Stimulated activated CD8-positive, alpha-beta memory T cell treated with anti-CD3 and anti-CD28 coated beads, Interleukin-7, amount 100 ng/mL, for 24 hours (primary cell): ENCODE data around the gene ZNF629.
"Not testable (repeated sequence)": the region's sequence is repeated elsewhere in the genome, so short reads cannot be mapped to it uniquely, and the experiment has no call there.

ENCODE experiments used
- DNase-seq: peaks from one replicate; pipeline ENCODE4 v3.0.0-alpha.2; 2020; ENCODE audit warnings: low read depth

ZNF629 gene

DNA sequence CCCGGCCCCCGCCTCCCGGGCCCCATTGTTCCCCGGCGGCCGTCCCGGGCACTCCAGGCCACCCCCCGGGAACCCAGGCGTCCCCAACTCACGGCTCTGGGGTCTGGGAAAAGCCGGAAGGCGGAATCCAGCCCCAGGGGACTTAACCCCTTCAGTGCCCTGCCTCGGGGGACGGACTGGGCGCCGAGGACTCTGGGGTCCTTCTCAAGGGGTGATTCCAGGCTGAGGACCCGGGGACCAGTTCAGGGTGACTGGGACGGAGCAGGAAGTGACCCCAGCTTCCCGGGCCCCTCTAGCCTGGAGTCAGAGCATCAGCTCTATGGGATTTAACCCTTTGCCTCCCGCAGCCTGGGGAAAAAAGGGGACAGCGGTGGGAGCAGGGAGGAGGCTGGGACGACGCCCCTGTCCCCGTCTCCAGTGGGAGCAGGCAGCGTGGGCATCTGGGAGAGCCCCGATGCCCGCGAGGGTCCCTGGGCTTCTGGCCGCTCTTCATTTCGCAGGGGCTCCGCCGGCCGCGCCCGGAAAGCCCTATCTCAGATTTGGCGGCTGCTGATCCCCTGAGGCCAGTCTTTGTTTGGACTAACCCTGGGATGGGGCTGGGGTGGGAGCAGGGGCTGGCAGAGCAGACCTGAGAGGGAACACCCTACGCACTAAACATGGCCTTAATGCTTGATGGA lies at the start of gene ZNF629:
ZNF629 (minus strand) TSS at position 270 of the 677 bp plus-strand sequence. CDS start 2,723 bp downstream, outside the sequence.
- DNase-seq: no peak

GRCh38 chr16:30834130-30834740 lies 47.2 kb upstream of the ZNF629 start:
- no peak for DNase-seq

DNA sequence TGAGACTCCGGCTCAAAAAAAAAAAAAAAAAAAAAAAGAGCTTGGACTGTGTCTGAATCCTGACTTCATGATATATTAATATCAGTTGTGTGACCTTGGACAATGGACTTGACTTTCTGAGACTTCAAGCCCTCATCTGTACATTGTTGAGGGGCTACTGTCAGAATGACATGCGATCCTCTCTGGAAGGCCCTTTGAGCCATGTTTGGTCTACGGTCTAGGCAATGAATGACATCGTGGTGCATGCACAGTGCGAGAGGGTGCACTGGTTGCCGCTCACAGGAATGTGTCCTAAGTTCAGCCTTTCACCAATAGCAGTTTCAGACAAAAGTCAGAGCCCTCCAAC lies 43.0 kb upstream of the ZNF629 start:
- DNase-seq: no peak

- no peak for DNase-seq
These were observed 42.4 kb upstream of the ZNF629 start for GRCh38 chr16:30829130-30830071.

DNA sequence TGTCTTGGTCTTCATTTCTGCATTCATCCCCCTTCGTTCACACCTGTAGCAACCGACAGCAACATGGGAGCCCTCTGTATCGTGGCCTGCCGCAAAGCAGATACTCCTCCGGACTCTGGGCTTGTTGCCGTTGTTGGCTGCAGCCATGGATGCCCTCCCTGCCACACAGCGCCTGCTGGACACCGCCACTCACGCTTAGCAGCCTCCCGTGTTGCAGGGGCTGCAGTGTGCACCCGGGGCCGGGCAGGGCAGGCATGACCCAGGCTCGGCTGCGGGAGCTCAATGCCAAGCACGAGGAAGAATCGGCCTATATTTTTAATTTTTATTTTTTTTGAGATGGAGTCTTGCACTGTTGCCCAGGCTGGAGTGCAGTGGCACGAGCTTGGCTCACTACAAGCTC lies 34.9 kb upstream of the ZNF629 start:
- DNase-seq: no peak

DNA sequence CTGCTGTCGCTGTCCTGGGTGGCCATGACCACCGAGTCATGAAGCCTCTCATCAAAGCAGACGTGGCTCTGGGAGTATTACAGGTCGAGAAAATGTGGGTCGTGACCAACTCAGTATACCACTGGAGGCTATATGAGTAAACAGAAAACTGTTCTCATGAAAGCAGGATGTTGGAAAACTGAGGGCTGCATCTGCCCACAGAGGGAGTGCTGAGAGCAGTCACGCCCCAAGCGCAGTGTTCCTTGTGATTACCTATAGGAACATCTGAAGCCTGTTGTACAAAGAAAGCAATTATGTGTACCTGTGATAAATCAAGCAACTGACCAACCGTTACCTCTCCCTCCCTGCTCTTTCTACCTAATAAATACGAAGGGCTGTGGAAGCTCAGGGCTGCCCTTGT lies 34.4 kb upstream of the ZNF629 start:
- not testable (repeated sequence) for DNase-seq

- no peak for DNase-seq
These were observed 34.0 kb upstream of the ZNF629 start for GRCh38 chr16:30820952-30821421.

DNA sequence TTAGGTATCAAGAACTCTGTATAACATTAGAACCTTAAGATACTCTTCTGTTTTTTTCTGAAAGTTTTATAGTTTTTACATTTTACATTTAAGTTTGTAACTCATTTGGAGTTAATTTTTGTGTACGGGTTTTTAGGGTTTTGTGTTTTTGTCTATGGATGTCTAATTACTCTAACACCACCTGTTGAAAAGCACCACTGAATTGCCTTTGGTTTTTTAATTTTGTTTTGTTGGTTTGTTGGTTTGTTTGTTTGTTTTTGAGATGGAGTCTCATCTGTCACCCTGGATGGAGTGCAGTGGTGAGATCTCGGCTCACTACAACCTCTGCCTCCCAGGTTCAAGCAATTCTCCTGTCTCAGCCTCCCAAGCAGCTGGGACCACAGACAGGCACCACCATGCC lies 29.8 kb upstream of the ZNF629 start:
- DNase-seq: no peak

DNA sequence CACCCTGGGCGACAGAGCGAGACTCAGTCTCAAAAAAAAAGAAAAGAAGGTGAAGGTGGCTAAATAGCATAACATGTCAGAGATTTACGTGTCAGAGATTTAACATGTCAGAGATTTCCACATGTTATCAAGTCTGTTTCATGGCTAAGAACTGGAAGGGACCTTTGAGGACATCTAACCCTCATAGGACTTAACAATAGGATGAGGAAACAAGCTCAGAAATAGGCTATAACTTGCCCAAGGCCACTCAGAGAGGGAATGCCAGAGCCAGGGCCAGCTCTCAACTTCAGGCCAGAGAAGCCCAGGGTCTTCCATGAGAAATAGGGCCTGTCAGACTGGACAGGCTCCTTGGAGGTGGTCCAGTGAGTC lies 26.8 kb upstream of the ZNF629 start:
- DNase-seq: no peak

DNA sequence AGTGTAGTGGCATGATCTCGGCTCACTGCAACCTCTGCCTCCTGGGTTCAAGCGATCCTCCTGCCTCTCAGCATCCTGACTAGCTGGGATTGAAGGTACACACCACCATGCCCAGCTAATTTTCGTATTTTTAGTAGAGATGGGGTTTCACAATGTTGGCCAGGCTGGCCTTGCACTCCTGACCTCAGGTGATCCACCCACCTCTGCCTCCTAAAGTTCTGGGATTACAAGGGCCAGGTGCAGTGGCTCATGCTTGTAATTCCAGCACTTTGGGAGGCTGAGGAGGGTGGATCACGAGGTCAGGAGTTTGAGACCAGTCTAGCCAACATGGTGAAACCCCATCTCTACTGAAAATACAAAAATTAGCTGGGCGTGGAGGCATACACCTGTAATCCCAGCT lies 22.7 kb upstream of the ZNF629 start:
- DNase-seq: not testable (repeated sequence)

DNA sequence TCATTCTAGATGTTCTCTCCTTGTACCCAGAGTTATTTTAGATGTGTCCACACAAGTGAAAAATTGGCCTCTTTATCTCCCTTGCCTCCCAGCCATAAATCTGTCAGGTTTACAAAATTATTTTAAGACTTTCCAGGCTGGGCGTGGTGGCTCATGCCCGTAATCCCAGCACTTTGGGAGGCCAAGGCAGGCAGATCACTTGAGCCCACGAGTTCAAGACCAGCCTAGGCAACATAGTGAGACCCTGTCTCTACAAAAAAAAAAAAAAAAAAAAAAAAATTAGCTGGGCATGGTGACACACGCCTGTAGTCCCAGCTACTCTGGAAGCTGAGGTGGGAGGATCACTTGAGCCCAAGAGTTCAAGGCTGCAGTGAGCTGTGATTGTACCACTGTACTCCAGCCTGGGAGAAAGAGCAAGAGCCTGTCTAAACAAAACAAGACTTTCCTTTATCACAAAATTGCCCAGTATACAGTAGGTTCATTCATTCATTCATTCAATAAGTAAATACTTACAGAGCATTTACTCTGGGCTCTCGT lies 22.0 kb upstream of the ZNF629 start:
- not testable (repeated sequence) for DNase-seq

DNA sequence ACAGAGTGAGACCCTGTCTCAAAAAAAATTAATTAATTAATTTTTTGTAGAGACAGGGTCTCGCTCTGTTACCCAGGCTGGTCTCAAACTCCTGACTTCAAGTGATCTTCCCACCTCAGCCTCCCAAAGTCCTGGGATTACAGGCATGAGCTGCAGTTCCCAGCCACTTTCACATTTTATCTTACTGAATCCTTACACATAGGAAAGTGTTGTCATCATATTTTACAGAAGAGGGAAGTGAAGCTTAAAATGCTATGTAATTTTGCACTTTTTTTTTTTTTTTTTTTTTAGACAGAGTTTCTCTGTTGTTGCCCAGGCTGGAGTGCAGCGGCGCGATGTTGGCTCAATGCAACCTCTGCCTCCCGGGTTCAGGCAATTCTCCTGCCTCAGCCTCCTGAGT lies 21.1 kb upstream of the ZNF629 start:
- no peak for DNase-seq

- DNase-seq: no peak
These were observed 18.6 kb upstream of the ZNF629 start for GRCh38 chr16:30805370-30806169.

- no peak for DNase-seq
These were observed 18.0 kb upstream of the ZNF629 start for GRCh38 chr16:30805056-30805369.

DNA sequence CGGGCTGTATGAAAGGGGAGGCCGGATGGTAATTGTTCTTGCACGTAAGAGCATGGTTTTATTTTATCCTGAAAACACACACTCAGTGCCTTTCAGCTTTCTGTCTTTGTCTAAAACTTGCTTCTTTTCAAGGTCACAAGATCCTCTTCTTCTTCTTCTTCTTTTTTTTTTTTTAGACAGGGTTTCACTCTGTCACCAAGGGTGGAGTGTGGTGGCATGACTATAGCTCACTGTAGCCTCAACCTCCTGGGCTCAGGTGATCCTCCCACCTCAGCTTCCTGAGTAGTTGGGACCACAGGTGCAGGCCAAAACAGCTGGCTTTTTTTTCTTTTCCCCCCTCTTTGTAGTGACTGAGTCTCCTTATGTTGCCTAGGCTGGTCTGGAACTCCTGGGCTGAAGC lies 15.9 kb upstream of the ZNF629 start:
- no peak for DNase-seq

- no peak for DNase-seq
These were observed 10.8 kb upstream of the ZNF629 start for GRCh38 chr16:30797670-30798309.

GRCh38 chr16:30794634-30795033 lies 7.6 kb upstream of the ZNF629 start:
- no peak for DNase-seq

- no peak for DNase-seq
These were observed 6.6 kb upstream of the ZNF629 start for GRCh38 chr16:30793508-30794069.

GRCh38 chr16:30787613-30788378 lies 791 bp upstream of the ZNF629 start:
- no peak for DNase-seq
